HG03575 (cell line): ENCODE data around the gene PC.
"Not testable (repeated sequence)": the region's sequence is repeated elsewhere in the genome, so short reads cannot be mapped to it uniquely, and the experiment has no call there.

Experiments used
- ATAC-seq: cut with Tn5 transposase; IDR thresholded peaks from one replicate; pipeline ENCODE4 v1.9.1; 2021; ENCODE audit not compliant: unreplicated experiment, insufficient number of reproducible peaks, low FRiP score; ENCODE audit errors: extremely low read depth

Gene PC

GRCh38 chr11:66958232-66958955, at the start of gene PC:
Gene PC, minus strand, starts transcription at chr11:66958383. Its CDS starts 86,224 bp downstream, at chr11:66872159.
- ATAC-seq: no peak

GRCh38 chr11:67007126-67007525, 48.9 kb upstream of the PC start:
- ATAC-seq: no peak

GRCh38 chr11:67006029-67006884, 48.1 kb upstream of the PC start:
- no peak for ATAC-seq

- ATAC-seq: not testable (repeated sequence)
These were observed 47.0 kb upstream of the PC start for GRCh38 chr11:67005200-67005599.

- no peak for ATAC-seq
These were observed 44.8 kb upstream of the PC start for GRCh38 chr11:67002921-67003411.

GRCh38 chr11:67002297-67002913, 44.2 kb upstream of the PC start:
- no peak for ATAC-seq

GRCh38 chr11:67001332-67001731, 43.1 kb upstream of the PC start:
- ATAC-seq: no peak

- ATAC-seq: no peak
These were observed 41.4 kb upstream of the PC start for GRCh38 chr11:66999555-66999954.

GRCh38 chr11:66996609-66997273, 38.6 kb upstream of the PC start:
- no peak for ATAC-seq

- no peak for ATAC-seq
These were observed 33.9 kb upstream of the PC start for GRCh38 chr11:66992041-66992440.

- ATAC-seq: not testable (repeated sequence)
These were observed 31.2 kb upstream of the PC start for GRCh38 chr11:66989360-66989759.

- not testable (repeated sequence) for ATAC-seq
These were observed 30.6 kb upstream of the PC start for GRCh38 chr11:66988741-66989140.

- ATAC-seq: no peak
These were observed 29.9 kb upstream of the PC start for GRCh38 chr11:66987924-66988637.

GRCh38 chr11:66987158-66987620, 29.0 kb upstream of the PC start:
- ATAC-seq: no peak

- no peak for ATAC-seq
These were observed 28.0 kb upstream of the PC start for GRCh38 chr11:66986178-66986545.

GRCh38 chr11:66985508-66986177, 27.5 kb upstream of the PC start:
- ATAC-seq: no peak

GRCh38 chr11:66983275-66983924, 25.2 kb upstream of the PC start:
- no peak for ATAC-seq
